NCI-H748 (cell line): ENCODE results near the gene TTC13.
A peak's percentile ranks its signal among the peaks of the same experiment; 100 is the strongest.

Source experiments
- DNase-seq: peaks from one replicate; lab custom pipeline; 2025; ENCODE audit not compliant: unreplicated experiment; lab: John Stamatoyannopoulos, UW

Gene TTC13

DNA sequence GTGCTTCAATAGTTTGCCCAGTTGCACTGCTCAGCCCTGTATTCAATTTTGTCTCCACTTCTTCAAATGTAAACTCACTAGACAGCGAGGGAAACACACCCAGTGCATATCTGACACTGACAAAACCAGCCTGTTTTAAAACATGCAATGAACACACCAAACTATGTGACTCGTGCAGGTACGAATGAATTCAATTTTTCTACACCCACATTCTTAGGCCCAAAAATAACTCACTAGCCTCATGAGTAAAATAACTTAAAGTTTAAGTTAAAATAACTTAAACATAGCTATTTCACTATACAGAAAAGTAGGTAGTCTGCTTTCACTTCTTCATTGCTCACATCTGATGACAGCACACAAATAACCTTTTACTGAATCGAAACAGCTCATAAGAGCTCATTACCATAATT lies 21.1 kb downstream of the TTC13 start:
- no peak for DNase-seq

GRCh38 chr1:230950404-230950803 lies 28.3 kb downstream of the TTC13 start:
- no peak for DNase-seq

- DNase-seq, result no peak
Observed at GRCh38 chr1:230948903-230949302, 29.8 kb downstream of the TTC13 start.

DNA sequence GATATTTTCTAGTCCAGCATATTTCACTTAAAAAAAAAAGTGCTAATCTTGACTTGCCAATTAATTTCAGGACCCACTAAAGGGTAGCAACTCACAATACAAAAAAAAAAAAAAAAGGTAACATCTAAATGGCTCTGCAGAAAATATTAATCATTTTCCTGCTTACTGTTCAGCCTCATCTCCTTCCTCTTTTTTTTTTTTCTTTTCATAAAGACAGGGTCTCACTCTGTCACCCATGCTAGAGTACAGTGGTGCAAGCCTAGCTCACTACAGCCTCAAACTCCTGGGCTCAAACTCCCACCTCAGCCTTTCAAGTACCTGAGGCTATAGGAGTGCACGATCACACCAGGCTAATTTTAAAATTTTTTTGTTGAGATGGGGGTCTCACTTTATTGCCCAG lies 30.4 kb downstream of the TTC13 start:
- no peak for DNase-seq

GRCh38 chr1:230943048-230943593 lies 35.5 kb downstream of the TTC13 start:
- DNase-seq, result no peak

DNA sequence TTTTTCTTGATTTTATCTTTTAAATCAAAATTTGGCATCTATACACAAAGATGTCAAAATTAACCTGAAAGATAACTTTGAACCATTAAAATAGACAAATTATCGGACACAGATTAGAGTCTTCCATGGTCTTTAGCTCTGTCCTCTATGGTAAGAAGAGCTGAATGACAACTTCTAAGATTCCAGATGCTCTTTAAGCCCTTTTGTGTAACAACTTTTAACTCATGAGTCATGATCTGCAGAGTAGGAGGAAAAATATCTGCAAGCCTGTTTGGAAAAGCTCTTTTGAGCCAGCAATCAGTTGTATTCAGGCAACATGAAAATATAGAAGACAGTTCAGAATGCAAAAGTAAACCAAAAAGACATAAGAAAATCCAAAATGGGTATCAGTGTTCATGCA lies 37.8 kb downstream of the TTC13 start:
- DNase-seq, result no peak

DNA sequence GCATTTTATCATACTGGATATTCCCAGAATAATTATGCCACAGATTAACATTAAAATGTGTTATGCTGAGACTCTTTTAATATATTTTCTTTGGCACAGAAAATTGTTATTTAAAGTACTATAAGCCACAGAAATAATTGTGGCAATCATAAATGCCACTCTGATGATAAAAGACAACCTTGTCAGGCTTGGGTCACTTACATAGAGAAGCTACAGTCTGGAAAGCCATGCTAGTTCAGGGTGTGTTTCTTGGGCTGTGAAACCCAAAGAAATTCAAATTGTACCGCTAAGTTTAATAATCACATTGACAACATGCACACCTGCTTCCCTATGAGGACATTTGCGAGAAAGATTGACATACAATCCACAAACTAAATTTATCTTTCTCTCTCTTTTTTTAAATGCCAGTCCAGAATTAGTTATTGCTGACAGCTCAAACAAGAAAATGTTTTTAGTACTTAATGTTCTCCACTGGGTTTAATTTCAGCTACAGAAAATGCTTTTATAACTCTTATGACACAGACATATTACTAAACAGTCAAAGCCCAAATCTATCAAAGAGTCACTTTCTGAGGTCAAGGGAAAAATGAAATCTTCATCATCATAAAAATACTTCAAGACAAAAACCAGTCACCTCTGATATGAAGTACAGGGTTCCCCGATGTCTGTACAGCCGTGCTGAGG lies 38.7 kb downstream of the TTC13 start:
- no peak for DNase-seq

DNA sequence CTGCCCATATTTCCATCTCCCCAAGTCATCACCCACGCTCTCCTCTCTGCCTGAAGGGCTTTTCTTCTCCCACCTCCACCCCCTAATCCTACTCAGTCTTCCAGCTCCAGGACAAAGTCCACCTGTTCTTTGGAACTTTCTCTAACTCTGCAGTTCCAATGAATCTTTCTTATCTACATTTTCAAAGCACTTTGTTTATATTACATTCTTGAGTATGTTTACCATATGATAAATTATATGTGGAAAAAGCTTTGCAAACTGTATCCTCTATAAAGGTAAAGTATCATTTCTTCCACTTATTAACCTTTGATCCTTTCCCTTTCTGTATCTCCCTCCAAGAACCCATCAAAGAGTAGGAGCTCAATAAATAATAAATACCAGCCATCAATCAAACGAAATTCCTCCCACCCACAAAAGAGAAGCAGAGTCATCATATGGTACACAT lies 39.7 kb downstream of the TTC13 start:
- no peak for DNase-seq

DNA sequence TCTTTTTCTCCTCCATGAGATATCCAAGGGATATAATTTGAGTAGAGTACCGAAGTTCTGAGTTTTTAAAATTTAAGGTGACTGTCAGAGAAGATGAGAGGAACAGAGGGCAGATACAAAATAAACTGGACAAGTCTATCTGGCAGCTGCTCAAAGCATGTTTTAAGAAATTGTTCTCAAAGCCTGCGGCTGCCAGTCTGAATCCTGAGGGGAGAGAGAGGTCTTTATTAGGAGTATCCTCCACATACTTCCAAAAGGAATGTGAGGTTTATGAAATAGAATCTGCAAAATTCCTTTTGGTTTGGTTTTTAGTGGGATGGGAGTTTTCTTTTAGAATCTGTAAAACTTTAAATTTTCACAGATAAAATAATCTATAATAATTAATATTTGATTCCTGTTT lies 41.3 kb downstream of the TTC13 start:
- no peak for DNase-seq

GRCh38 chr1:230936475-230936874 lies 42.2 kb downstream of the TTC13 start:
- DNase-seq, result no peak

DNA sequence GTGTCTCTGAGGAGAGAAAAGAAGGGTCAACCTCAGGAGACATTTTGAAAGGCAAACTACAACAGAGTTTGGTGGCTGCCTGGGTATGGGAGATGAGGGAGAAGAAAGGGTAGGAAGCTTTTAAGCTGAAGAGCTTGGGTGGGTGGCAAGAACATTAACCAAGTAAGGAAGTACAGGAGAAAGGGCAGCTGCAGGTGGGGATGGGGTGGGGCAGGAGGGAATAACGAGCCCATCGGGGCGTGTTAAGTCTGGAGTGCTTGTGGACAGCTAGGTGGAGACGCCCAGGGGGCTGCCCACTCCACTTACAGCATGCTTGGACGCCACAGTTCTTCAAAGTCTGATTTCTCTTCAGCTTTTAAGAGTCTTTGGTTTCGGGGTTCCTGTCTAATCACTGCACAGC lies 42.8 kb downstream of the TTC13 start:
- DNase-seq, result no peak

GRCh38 chr1:230930986-230931385 lies 47.7 kb downstream of the TTC13 start:
- DNase-seq, result no peak

GRCh38 chr1:230926182-230926581 lies 52.5 kb downstream of the TTC13 start:
- no peak for DNase-seq

DNA sequence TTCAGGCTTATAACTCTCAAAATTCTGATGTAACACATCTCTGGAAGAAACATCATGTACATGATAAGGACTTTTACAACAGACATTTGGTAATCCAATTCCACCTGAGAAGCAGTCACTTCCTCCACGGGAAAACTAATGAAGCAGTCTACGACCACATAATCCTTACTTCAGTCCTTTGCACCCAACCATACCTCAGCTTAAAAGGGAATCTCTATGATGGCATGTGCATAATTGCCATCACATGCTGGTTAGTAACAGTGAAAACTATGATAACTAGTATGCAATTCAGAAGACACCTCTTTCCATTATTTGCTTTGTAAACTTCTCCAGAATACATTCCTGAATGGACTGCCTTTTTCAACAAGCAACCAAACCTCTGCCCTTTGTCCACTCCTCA lies 53.1 kb downstream of the TTC13 start:
- DNase-seq, result no peak

- DNase-seq, result no peak
Observed at GRCh38 chr1:230923176-230923575, 55.5 kb downstream of the TTC13 start.

GRCh38 chr1:230922620-230923019 lies 56.0 kb downstream of the TTC13 start:
- no peak for DNase-seq

DNA sequence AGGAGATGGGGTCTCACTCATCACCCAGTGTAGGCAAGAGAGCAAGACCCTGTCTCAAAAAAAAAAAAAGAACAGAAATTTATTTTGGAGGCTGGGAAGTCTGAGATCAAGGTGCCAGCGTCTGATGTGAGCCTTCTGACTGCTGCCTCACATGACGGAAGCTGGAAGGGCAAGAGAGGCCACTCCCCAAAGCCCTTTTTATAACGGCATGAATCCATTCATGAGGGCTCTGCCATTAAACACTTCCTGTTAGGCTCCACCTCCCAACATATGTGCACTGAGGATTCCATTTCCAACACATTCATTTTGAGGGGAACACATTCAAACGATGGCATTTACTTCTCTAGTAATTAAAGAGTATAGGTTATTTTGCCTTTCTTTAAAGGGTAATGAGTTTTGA lies 59.5 kb downstream of the TTC13 start:
- DNase-seq, result no peak

GRCh38 chr1:230917284-230918135 lies 61.2 kb downstream of the TTC13 start:
- peak; percentile 71 for DNase-seq

DNA sequence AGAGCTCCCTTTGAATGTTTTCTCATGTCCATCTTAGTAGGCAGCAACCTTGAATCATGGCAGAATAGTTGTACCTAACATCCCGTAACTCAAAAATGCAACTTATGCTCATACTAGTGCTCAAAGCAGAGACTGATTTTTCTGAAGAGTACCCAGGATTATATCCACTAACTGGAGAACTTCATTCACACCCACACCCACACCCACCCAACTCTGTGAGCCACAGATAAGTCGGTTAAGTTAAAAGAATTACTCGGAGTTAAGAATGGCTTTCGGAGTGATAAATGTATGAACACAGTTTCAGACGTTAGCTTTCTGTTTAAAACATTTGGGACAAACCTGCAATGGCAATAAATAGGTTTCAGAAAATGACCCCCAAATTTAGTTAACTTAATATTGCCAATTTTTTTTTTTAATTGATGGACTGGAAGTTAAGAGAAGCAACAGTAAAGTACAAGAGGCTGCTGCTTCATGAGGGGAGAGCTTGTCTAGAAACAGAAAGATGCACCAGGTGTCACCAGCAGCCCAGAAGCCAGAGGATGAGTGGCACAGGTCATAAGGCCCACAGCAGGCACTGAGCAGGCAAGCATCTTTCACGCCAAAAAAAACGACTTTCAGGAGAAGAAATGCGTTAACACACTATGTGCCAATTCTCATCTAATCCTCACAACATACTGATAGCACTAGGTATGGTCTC lies 61.9 kb downstream of the TTC13 start:
- DNase-seq, result no peak

DNA sequence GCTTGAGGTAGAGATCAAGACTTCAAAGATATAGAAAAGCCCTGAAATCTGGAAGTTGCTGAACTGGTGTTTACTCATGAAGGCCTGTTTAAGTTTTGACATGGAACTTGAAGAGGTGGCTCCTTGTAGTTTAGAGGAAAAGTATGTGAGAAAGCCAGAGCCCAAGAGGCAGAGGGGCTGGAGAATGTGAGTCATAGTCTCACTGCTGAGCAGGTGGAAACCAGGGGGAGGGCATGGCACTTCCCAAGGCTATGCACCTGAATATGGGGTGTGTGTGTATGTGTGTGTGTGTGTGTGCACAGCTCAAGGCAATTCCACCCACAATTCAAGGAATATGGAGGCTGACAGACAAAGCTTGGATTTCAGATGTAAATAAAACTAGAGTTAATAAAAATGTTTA lies 63.6 kb downstream of the TTC13 start:
- DNase-seq, result no peak

- no peak for DNase-seq
Observed at GRCh38 chr1:230913496-230913895, 65.2 kb downstream of the TTC13 start.

DNA sequence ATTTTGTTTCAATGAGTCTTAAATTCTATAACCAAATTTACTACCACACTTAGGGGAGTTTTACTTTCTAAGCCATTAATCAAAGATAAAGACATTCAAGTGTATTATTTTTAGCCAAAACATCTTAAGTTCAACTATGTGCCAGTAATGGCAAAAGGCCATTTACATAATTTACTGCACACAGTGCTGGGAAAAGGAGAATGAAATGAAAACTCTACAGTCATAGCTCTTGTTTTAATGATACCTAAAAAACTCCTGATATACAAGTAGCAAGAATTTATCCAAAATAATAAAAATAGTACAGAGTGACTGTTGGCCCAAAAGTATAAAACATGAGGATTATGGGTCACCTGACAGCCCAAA lies 67.9 kb downstream of the TTC13 start:
- no peak for DNase-seq
